ENCODE data around the gene MRTFB. TPM values are rescaled to one million over a fixed set of nuclear protein-coding genes. Genes with fewer than 3 reads are reported as not detected.

MRTFB gene
- total RNA-seq, 1 experiment from 2014 or later = 30.0 TPM

GRCh38 chr16:14238756-14239155 is 167.6 kb downstream of the MRTFB start:
- no peaks in the 10 kb centered on the region for H3K4me1 Mint-ChIP-seq (ENCODE audit: insufficient read depth, unreplicated experiment)
- CTCF ChIA-PET = no interaction called here
- no peaks in the 10 kb centered on the region for H3K9me3 Mint-ChIP-seq (ENCODE audit: unreplicated experiment)
- TF ChIP-seq, protein P1, sequence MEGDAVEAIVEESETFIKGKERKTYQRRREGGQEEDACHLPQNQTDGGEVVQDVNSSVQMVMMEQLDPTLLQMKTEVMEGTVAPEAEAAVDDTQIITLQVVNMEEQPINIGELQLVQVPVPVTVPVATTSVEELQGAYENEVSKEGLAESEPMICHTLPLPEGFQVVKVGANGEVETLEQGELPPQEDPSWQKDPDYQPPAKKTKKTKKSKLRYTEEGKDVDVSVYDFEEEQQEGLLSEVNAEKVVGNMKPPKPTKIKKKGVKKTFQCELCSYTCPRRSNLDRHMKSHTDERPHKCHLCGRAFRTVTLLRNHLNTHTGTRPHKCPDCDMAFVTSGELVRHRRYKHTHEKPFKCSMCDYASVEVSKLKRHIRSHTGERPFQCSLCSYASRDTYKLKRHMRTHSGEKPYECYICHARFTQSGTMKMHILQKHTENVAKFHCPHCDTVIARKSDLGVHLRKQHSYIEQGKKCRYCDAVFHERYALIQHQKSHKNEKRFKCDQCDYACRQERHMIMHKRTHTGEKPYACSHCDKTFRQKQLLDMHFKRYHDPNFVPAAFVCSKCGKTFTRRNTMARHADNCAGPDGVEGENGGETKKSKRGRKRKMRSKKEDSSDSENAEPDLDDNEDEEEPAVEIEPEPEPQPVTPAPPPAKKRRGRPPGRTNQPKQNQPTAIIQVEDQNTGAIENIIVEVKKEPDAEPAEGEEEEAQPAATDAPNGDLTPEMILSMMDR (IDR thresholded peaks at IDR 0.05; ENCODE audit: unreplicated experiment) = no peak
- no peak overlapping the region for H3K27ac Mint-ChIP-seq (ENCODE audit: low read depth, unreplicated experiment)
- no TSS peak for BruUV-seq (replicated peaks)
- intact Hi-C loops (cut with micrococcal nuclease) = no loop called here
- no peak for DNase-seq (ENCODE audit: unreplicated experiment)
- peaks cover 18% of the 10 kb centered on the region for H3K36me3 Mint-ChIP-seq (ENCODE audit: insufficient read depth, unreplicated experiment)
- H3K4me3 Mint-ChIP-seq (ENCODE audit: unreplicated experiment) = no peak overlapping the region
- POLR2A ChIA-PET = no interaction called here
- no peaks in the 10 kb centered on the region for H3K27me3 Mint-ChIP-seq (ENCODE audit: insufficient read depth, unreplicated experiment)

GRCh38 chr16:14239791-14240190 is 168.7 kb downstream of the MRTFB start:
- TF ChIP-seq, protein P1 (IDR thresholded peaks at IDR 0.05; ENCODE audit: unreplicated experiment) = no peak
- Mint-ChIP-seq H3K4me3 (ENCODE audit: unreplicated experiment) (no peak overlapping the region), H3K9me3 (ENCODE audit: unreplicated experiment) (no peaks in the 10 kb centered on the region), H3K4me1 (ENCODE audit: insufficient read depth, unreplicated experiment) (no peaks in the 10 kb centered on the region), H3K36me3 (ENCODE audit: insufficient read depth, unreplicated experiment) (peaks cover 18% of the 10 kb centered on the region), H3K27ac (ENCODE audit: low read depth, unreplicated experiment) (no peak overlapping the region), H3K27me3 (ENCODE audit: insufficient read depth, unreplicated experiment) (no peaks in the 10 kb centered on the region)
- ChIA-PET POLR2A (interaction anchor here (0.5 kb wide), 1 partner anchor 92 kb away, joined by 3 read pairs; no protein-coding TSS in a partner anchor), CTCF (interaction anchor here (2.3 kb wide), 1 partner anchor 9 kb away, joined by 11 read pairs; no protein-coding TSS in a partner anchor)
- intact Hi-C loops (cut with micrococcal nuclease) = no loop called here
- BruUV-seq (replicated peaks) = no TSS peak
- DNase-seq (ENCODE audit: unreplicated experiment) = no peak

GRCh38 chr16:14240219-14240843 is 169.2 kb downstream of the MRTFB start:
- CTCF ChIA-PET = interaction anchor here (0.6 to 2.3 kb wide), 2 partner anchors 9 to 321 kb away, joined by 3 to 11 read pairs; no protein-coding TSS in a partner anchor
- intact Hi-C loops (cut with micrococcal nuclease) = no loop called here
- no TSS peak for BruUV-seq (replicated peaks)
- Mint-ChIP-seq H3K36me3 (ENCODE audit: insufficient read depth, unreplicated experiment) (peaks cover 18% of the 10 kb centered on the region), H3K4me1 (ENCODE audit: insufficient read depth, unreplicated experiment) (no peaks in the 10 kb centered on the region), H3K27me3 (ENCODE audit: insufficient read depth, unreplicated experiment) (no peaks in the 10 kb centered on the region), H3K4me3 (ENCODE audit: unreplicated experiment) (no peak overlapping the region), H3K9me3 (ENCODE audit: unreplicated experiment) (no peaks in the 10 kb centered on the region), H3K27ac (ENCODE audit: low read depth, unreplicated experiment) (no peak overlapping the region)
- POLR2A ChIA-PET = interaction anchor here (0.5 to 1.2 kb wide), 3 partner anchors 93 to 403 kb away, joined by 3 read pairs; no protein-coding TSS in a partner anchor
- TF ChIP-seq, protein P1 (IDR thresholded peaks at IDR 0.05; ENCODE audit: unreplicated experiment) = no peak
- DNase-seq (ENCODE audit: unreplicated experiment) = no peak

- no peaks in the 10 kb centered on the region for H3K9me3 Mint-ChIP-seq (ENCODE audit: unreplicated experiment)
- H3K27ac Mint-ChIP-seq (ENCODE audit: low read depth, unreplicated experiment) = no peak overlapping the region
- H3K4me3 Mint-ChIP-seq (ENCODE audit: unreplicated experiment) = no peak overlapping the region
- H3K36me3 Mint-ChIP-seq (ENCODE audit: insufficient read depth, unreplicated experiment) = peaks cover 21% of the 10 kb centered on the region
- H3K4me1 Mint-ChIP-seq (ENCODE audit: insufficient read depth, unreplicated experiment) = no peaks in the 10 kb centered on the region
- no TSS peak for BruUV-seq (replicated peaks)
- POLR2A ChIA-PET = interaction anchor here (0.7 to 1.2 kb wide), 2 partner anchors 92 to 403 kb away, joined by 3 read pairs; no protein-coding TSS in a partner anchor
- no peaks in the 10 kb centered on the region for H3K27me3 Mint-ChIP-seq (ENCODE audit: insufficient read depth, unreplicated experiment)
- DNase-seq (ENCODE audit: unreplicated experiment) = no peak
- TF ChIP-seq, protein P1 (IDR thresholded peaks at IDR 0.05; ENCODE audit: unreplicated experiment) = no peak
- CTCF ChIA-PET = interaction anchor here (0.6 to 2.3 kb wide), 2 partner anchors 8 to 112 kb away, joined by 3 to 11 read pairs; no protein-coding TSS in a partner anchor
- intact Hi-C loops (cut with micrococcal nuclease) = no loop called here
These were observed 169.8 kb downstream of the MRTFB start for GRCh38 chr16:14240964-14241363.

Measured in MCF 10A (cell line).